ENCODE results near the gene ATP2A2. TPM values are rescaled to one million over a fixed set of nuclear protein-coding genes. Genes with fewer than 3 reads are reported as not detected.
"Not testable (repeated sequence)": the region's sequence is repeated elsewhere in the genome, so short reads cannot be mapped to it uniquely, and the experiment has no call there.

ATP2A2 gene
- total RNA-seq, 2 experiments from 2014 or later, result 130 to 132 TPM

DNA sequence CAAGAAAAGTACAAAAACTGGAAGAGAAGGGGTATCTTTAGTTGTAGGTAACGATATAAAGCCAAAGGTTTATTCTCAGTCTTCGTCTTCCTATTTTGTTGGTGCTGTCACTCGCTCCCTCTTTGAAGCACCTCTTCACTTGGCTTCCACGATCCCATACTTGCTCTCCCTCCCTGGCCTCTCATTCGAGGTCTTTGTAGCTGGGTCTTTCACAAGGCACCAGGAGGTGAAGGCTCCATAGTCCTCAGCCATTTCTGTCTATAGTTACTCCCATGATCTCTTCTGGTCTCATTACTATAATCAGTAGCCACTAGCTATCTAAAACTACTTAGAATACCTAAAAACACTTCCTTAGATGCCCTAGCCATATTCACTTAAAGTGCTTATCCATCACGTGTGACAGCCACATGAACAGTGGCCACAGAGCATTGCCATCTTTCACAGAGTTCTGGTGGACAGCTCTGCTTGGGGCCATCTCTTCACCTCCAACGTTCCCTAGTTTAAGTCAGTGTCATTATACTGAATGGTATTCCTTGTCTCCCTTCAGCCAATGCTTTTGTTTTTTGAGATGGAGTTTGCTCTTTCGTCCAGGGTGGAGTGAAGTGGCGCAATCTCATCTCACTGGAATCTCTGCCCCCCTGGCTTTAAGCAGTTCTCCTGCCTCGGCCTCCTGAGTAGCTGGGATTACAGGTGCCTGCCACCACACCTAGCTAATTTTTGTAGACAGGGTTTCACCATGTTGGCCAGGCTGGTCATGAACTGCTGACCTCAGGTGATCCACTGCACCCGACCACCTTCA, 57.1 kb downstream of the ATP2A2 start:
- DNase-seq, result no peak
- no peak for ATAC-seq
- CTCF ChIA-PET, result interaction anchor here (1.1 kb wide), 1 partner anchor 15 kb away, joined by 3 read pairs; no protein-coding TSS in a partner anchor
- H3K4me3 Mint-ChIP-seq, result no peak overlapping the region
- POLR2A ChIA-PET, result interaction anchor here (0.7 kb wide), 1 partner anchor 58 kb away, joined by 3 read pairs; no protein-coding TSS in a partner anchor
- no peaks in the 10 kb centered on the region for H3K4me1 Mint-ChIP-seq (ENCODE audit: low read depth)
- no peaks in the 10 kb centered on the region for H3K9me3 Mint-ChIP-seq (ENCODE audit: insufficient read depth)
- no peak overlapping the region for H3K27ac Mint-ChIP-seq
- H3K27me3 Mint-ChIP-seq (ENCODE audit: low read depth), result no peaks in the 10 kb centered on the region
- peaks cover 75% of the 10 kb centered on the region for H3K36me3 Mint-ChIP-seq (ENCODE audit: low read depth)

DNA sequence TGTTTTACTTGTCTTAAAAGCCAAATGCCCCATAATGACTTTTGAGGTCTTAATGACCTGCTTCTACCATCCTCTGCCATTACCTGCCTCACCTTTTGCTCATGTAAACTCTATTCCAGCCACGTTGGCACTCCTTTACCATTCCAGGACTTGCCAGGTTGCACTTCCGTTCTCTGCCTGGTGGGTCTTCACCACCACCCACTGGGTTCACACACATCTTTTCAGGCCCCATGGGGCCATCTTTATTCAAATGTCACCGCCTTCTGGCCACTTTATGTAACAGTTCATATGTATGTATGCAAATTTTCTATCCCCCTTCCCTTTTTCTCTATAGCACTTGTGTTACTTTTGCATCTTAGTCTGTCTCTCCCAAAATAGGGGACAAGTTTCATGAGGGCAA, 57.7 kb downstream of the ATP2A2 start:
- peaks cover 76% of the 10 kb centered on the region for H3K36me3 Mint-ChIP-seq (ENCODE audit: low read depth)
- ATAC-seq, result no peak
- no peaks in the 10 kb centered on the region for H3K9me3 Mint-ChIP-seq (ENCODE audit: insufficient read depth)
- DNase-seq, result no peak
- H3K27ac Mint-ChIP-seq, result no peak overlapping the region
- H3K4me1 Mint-ChIP-seq (ENCODE audit: low read depth), result no peaks in the 10 kb centered on the region
- POLR2A ChIA-PET, result interaction anchor here (0.7 kb wide), 1 partner anchor 58 kb away, joined by 3 read pairs; no protein-coding TSS in a partner anchor
- H3K4me3 Mint-ChIP-seq, result no peak overlapping the region
- no peaks in the 10 kb centered on the region for H3K27me3 Mint-ChIP-seq (ENCODE audit: low read depth)
- CTCF ChIA-PET, result interaction anchor here (1.0 to 1.9 kb wide), 3 partner anchors 11 to 20 kb away, joined by 3 to 7 read pairs (median 3); no protein-coding TSS in a partner anchor

DNA sequence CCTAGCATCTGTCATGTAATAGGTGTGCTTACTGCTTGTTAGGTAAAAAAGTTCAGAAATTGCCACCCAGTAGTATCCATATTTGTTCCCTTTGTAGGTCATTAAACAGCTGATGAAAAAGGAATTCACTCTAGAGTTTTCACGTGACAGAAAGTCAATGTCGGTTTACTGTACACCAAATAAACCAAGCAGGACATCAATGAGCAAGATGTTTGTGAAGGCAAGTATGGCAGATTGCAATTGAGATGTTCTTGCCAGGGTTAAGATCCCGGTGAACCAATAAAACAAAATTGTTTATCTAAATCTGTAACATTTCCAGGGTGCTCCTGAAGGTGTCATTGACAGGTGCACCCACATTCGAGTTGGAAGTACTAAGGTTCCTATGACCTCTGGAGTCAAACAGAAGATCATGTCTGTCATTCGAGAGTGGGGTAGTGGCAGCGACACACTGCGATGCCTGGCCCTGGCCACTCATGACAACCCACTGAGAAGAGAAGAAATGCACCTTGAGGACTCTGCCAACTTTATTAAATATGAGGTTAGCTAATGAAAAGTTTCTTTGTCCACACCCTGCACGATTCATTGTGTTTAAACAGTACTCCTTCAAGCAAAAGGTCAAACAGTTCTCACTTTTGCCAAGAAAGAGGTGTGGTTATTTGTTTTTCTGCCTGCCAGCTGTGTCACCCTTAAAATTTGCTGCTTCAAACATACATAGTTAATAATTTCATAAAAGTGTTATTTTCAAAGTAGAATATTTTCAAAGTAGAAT, 58.3 kb downstream of the ATP2A2 start:
- H3K4me3 Mint-ChIP-seq, result no peak overlapping the region
- no peaks in the 10 kb centered on the region for H3K4me1 Mint-ChIP-seq (ENCODE audit: low read depth)
- peaks cover 77% of the 10 kb centered on the region for H3K36me3 Mint-ChIP-seq (ENCODE audit: low read depth)
- CTCF ChIA-PET, result interaction anchor here (1.0 to 1.9 kb wide), 4 partner anchors 11 to 92 kb away, joined by 3 to 7 read pairs (median 4); no protein-coding TSS in a partner anchor
- H3K27me3 Mint-ChIP-seq (ENCODE audit: low read depth), result no peaks in the 10 kb centered on the region
- ATAC-seq, result no peak
- POLR2A ChIA-PET, result interaction anchor here (1.0 kb wide), 1 partner anchor 8 kb away, joined by 5 read pairs; no protein-coding TSS in a partner anchor
- no peak for DNase-seq
- no peaks in the 10 kb centered on the region for H3K9me3 Mint-ChIP-seq (ENCODE audit: insufficient read depth)
- no peak overlapping the region for H3K27ac Mint-ChIP-seq

DNA sequence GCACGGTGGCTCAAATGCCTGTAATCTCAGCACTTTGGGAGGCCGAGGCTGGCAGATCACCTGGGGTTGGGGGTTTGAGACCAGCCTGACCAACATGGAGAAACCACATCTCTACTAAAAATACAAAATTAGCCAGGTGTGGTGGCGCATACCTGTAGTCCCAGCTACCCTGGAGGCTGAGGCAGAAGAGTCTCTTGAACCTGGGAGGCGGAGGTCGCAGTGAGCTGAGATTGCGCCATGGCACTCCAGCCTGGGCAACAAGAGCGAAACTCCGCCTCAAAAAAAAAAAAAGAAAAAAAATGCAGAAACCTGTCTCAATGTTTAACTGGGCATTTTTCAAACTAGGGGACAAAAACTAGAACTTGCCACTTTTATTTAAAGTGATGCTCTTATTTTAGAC, 59.2 kb downstream of the ATP2A2 start:
- H3K4me3 Mint-ChIP-seq; DNase-seq; H3K9me3 Mint-ChIP-seq (ENCODE audit: insufficient read depth); H3K4me1 Mint-ChIP-seq (ENCODE audit: low read depth); ATAC-seq; H3K27me3 Mint-ChIP-seq (ENCODE audit: low read depth); H3K27ac Mint-ChIP-seq: not testable (repeated sequence)
- peaks cover 83% of the 10 kb centered on the region for H3K36me3 Mint-ChIP-seq (ENCODE audit: low read depth)
- CTCF ChIA-PET, result interaction anchor here (1.2 to 1.9 kb wide), 3 partner anchors 10 to 91 kb away, joined by 5 to 7 read pairs (median 6); no protein-coding TSS in a partner anchor
- POLR2A ChIA-PET, result interaction anchor here (1.0 to 1.4 kb wide), 2 partner anchors 9 to 12 kb away, joined by 4 to 5 read pairs; no protein-coding TSS in a partner anchor

DNA sequence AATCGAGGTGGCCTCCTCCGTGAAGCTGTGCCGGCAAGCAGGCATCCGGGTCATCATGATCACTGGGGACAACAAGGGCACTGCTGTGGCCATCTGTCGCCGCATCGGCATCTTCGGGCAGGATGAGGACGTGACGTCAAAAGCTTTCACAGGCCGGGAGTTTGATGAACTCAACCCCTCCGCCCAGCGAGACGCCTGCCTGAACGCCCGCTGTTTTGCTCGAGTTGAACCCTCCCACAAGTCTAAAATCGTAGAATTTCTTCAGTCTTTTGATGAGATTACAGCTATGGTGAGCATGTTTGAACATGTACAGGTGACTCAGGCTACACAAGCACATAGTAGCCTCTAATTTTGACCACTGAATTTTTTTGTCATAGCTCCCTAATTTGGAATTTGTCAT, 59.7 kb downstream of the ATP2A2 start:
- H3K27me3 Mint-ChIP-seq (ENCODE audit: low read depth), result no peaks in the 10 kb centered on the region
- CTCF ChIA-PET, result interaction anchor here (1.7 to 1.9 kb wide), 2 partner anchors 9 to 13 kb away, joined by 6 to 7 read pairs; no protein-coding TSS in a partner anchor
- peaks cover 83% of the 10 kb centered on the region for H3K36me3 Mint-ChIP-seq (ENCODE audit: low read depth)
- DNase-seq (no peak), ATAC-seq (no peak)
- no peaks in the 10 kb centered on the region for H3K4me1 Mint-ChIP-seq (ENCODE audit: low read depth)
- H3K27ac Mint-ChIP-seq, result no peak overlapping the region
- POLR2A ChIA-PET, result interaction anchor here (1.1 to 1.4 kb wide), 2 partner anchors 12 to 50 kb away, joined by 3 to 4 read pairs; no protein-coding TSS in a partner anchor
- no peaks in the 10 kb centered on the region for H3K9me3 Mint-ChIP-seq (ENCODE audit: insufficient read depth)
- H3K4me3 Mint-ChIP-seq, result no peak overlapping the region

DNA sequence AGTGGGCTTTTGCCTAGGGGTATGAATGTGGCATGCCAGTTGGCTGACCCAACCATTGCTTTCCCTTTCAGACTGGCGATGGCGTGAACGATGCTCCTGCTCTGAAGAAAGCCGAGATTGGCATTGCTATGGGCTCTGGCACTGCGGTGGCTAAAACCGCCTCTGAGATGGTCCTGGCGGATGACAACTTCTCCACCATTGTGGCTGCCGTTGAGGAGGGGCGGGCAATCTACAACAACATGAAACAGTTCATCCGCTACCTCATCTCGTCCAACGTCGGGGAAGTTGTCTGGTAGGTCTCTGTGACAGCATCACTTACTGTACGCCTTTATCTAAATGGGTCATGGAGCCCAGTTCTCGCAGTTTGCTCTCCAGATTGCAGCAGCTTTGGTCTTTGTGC, 61.1 kb downstream of the ATP2A2 start:
- H3K27me3 Mint-ChIP-seq (ENCODE audit: low read depth), result no peaks in the 10 kb centered on the region
- no peaks in the 10 kb centered on the region for H3K9me3 Mint-ChIP-seq (ENCODE audit: insufficient read depth)
- peaks cover 84% of the 10 kb centered on the region for H3K36me3 Mint-ChIP-seq (ENCODE audit: low read depth)
- CTCF ChIA-PET, result interaction anchor here (1.0 kb wide), 1 partner anchor 12 kb away, joined by 3 read pairs; no protein-coding TSS in a partner anchor
- no peak for ATAC-seq
- H3K27ac Mint-ChIP-seq, result no peak overlapping the region
- DNase-seq, result no peak
- H3K4me1 Mint-ChIP-seq (ENCODE audit: low read depth), result no peaks in the 10 kb centered on the region
- POLR2A ChIA-PET, result no interaction called here
- H3K4me3 Mint-ChIP-seq, result no peak overlapping the region

DNA sequence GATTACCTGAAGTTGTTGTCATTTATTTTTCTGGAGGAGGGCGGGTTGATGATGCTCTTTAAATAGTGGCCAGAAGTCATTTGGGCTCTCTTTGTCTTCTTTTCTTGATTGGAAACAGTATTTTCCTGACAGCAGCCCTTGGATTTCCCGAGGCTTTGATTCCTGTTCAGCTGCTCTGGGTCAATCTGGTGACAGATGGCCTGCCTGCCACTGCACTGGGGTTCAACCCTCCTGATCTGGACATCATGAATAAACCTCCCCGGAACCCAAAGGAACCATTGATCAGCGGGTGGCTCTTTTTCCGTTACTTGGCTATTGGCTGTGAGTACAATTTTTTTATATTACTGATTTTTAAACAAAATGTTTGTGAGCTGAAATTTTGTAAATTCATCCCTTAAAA, 62.1 kb downstream of the ATP2A2 start:
- no peaks in the 10 kb centered on the region for H3K9me3 Mint-ChIP-seq (ENCODE audit: insufficient read depth)
- H3K27ac Mint-ChIP-seq, result no peak overlapping the region
- peaks cover 83% of the 10 kb centered on the region for H3K36me3 Mint-ChIP-seq (ENCODE audit: low read depth)
- no peaks in the 10 kb centered on the region for H3K27me3 Mint-ChIP-seq (ENCODE audit: low read depth)
- no peak for ATAC-seq
- ChIA-PET CTCF (interaction anchor here (1.0 kb wide), 1 partner anchor 11 kb away, joined by 3 read pairs; no protein-coding TSS in a partner anchor), POLR2A (interaction anchor here (0.6 to 0.8 kb wide), 3 partner anchors 88 to 233 kb away, joined by 3 to 5 read pairs (median 3); no protein-coding TSS in a partner anchor)
- DNase-seq, result no peak
- no peak overlapping the region for H3K4me3 Mint-ChIP-seq
- H3K4me1 Mint-ChIP-seq (ENCODE audit: low read depth), result peaks cover 8% of the 10 kb centered on the region

DNA sequence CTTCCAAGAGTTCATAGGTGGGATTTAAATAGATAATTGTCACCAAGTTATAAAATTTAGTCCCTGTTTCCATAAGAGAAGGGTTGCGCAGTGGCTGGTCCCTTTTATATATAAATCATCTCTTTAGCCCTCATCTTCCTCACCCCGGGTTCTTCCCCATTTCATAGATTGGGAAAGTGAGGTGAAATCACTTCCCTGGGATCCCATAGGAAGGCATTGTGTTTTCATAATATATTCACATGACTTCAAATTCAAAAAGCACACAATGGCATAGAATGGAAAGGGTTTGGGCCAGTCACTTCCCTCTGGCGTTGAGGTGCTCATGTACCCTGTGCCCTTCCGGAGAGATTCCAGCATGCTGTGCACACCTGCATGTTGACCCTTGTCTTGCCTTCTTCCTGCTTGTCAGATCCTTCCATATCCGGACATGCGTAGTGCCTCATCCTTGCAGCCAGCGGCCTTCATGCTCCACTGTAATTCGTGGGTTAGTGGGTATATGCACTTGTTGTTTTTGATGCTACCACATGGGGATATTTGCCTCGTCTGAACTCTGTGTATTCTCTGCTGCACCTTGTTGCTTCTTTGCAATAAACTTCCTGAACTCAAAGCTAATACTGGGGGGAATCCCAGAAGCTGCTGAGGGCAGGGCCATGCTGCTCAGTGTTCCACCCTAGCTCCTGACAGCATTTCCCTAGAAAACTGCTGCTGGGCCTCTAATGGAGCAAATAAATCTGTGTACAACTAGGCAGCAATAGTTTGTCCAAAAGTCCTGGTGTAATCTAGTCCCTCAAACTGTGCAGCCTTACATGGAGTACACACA, 62.9 kb downstream of the ATP2A2 start:
- peaks cover 16% of the 10 kb centered on the region for H3K4me1 Mint-ChIP-seq (ENCODE audit: low read depth)
- DNase-seq (no peak), ATAC-seq (no peak)
- CTCF ChIA-PET, result no interaction called here
- H3K4me3 Mint-ChIP-seq, result no peak overlapping the region
- POLR2A ChIA-PET, result interaction anchor here (0.6 kb wide), 1 partner anchor 120 kb away, joined by 5 read pairs; no protein-coding TSS in a partner anchor
- no peaks in the 10 kb centered on the region for H3K27me3 Mint-ChIP-seq (ENCODE audit: low read depth)
- H3K27ac Mint-ChIP-seq, result no peak overlapping the region
- peaks cover 80% of the 10 kb centered on the region for H3K36me3 Mint-ChIP-seq (ENCODE audit: low read depth)
- no peaks in the 10 kb centered on the region for H3K9me3 Mint-ChIP-seq (ENCODE audit: insufficient read depth)

DNA sequence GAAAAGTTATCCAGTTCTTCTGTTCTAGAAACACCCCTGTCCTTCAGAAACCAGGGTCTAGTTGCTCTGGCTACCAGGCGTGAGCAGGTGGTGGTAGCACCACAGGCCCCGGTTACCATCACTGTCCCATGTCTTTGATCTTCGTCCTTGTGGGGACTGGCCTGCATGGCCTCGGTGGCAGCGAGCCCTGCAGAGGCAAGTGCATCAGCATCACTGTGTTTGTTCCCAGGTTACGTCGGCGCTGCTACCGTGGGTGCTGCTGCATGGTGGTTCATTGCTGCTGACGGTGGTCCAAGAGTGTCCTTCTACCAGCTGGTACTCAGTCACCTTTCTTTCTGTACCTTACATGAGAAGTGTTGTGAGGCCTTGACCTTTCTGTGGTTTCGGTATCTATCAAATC, 63.6 kb downstream of the ATP2A2 start:
- Mint-ChIP-seq H3K9me3 (ENCODE audit: insufficient read depth) (no peaks in the 10 kb centered on the region), H3K4me3 (no peak overlapping the region), H3K36me3 (ENCODE audit: low read depth) (peaks cover 80% of the 10 kb centered on the region), H3K27ac (no peak overlapping the region), H3K4me1 (ENCODE audit: low read depth) (peaks cover 23% of the 10 kb centered on the region), H3K27me3 (ENCODE audit: low read depth) (no peaks in the 10 kb centered on the region)
- no peak for DNase-seq
- POLR2A ChIA-PET, result no interaction called here
- CTCF ChIA-PET, result no interaction called here
- ATAC-seq, result no peak

DNA sequence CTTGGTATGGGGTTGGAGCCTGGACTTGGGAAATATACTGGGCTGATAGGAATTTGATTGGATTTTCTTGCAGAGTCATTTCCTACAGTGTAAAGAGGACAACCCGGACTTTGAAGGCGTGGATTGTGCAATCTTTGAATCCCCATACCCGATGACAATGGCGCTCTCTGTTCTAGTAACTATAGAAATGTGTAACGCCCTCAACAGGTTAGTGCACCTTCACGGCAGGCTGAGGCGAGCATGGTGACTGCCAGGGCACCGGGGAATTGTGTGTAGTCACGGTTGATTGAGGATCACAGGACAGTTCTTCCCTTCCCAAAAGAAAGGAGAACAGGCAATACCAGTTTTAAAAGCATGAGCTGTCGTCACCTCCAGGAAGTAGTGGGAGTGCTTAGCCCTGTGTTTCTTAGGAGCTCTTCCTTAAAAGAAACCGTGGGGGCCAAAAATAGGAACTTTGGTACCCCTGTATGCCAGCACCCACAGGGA, 64.2 kb downstream of the ATP2A2 start:
- ChIA-PET POLR2A (no interaction called here), CTCF (no interaction called here)
- H3K27me3 Mint-ChIP-seq (ENCODE audit: low read depth), result no peaks in the 10 kb centered on the region
- DNase-seq, result no peak
- peaks cover 79% of the 10 kb centered on the region for H3K36me3 Mint-ChIP-seq (ENCODE audit: low read depth)
- no peak overlapping the region for H3K4me3 Mint-ChIP-seq
- peaks cover 29% of the 10 kb centered on the region for H3K4me1 Mint-ChIP-seq (ENCODE audit: low read depth)
- H3K27ac Mint-ChIP-seq, result no peak overlapping the region
- ATAC-seq, result no peak
- H3K9me3 Mint-ChIP-seq (ENCODE audit: insufficient read depth), result no peaks in the 10 kb centered on the region

DNA sequence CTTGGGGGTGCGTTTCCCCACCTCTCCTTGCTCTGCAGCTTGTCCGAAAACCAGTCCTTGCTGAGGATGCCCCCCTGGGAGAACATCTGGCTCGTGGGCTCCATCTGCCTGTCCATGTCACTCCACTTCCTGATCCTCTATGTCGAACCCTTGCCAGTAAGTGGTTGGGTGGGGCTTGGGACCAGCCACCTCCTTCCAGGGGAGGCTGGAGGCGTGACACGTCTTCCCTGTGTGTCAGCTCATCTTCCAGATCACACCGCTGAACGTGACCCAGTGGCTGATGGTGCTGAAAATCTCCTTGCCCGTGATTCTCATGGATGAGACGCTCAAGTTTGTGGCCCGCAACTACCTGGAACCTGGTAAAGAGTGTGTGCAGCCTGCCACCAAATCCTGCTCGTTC, 64.9 kb downstream of the ATP2A2 start:
- Mint-ChIP-seq H3K4me3 (no peak overlapping the region), H3K9me3 (ENCODE audit: insufficient read depth) (no peaks in the 10 kb centered on the region), H3K4me1 (ENCODE audit: low read depth) (peaks cover 36% of the 10 kb centered on the region), H3K36me3 (ENCODE audit: low read depth) (peaks cover 78% of the 10 kb centered on the region), H3K27ac (peak overlapping the region; percentile 7), H3K27me3 (ENCODE audit: low read depth) (no peaks in the 10 kb centered on the region)
- ChIA-PET POLR2A (no interaction called here), CTCF (no interaction called here)
- ATAC-seq (no peak), DNase-seq (no peak)
